HG03095 (cell line): ENCODE results near the gene GPN1.
"Not testable (repeated sequence)": the region's sequence is repeated elsewhere in the genome, so short reads cannot be mapped to it uniquely, and the experiment has no call there.

ENCODE experiments used
- ATAC-seq: cut with Tn5 transposase; IDR thresholded peaks from one replicate; pipeline ENCODE4 v1.9.1; 2021; ENCODE audit warnings: moderate library complexity; ENCODE audit not compliant: unreplicated experiment

Gene GPN1

DNA sequence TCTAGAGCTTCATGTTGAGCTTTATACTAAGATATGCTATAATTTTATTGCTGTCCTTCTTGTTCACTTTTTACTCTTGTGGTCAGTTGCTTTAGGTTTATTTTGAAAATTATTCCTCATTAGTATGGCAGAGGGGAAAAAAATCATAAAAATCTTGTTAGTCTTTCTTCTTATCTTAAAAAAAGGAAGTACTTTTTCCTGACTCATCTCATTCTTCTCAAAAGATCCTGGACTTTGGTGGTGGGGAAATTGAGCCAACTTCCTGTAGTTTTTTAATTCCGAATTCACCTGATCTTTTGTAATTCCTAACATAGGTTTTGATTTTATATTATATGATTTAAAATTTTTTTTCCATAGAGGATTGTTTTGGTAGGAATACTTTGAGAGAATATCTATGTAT lies 38.6 kb downstream of the GPN1 start:
- no peak for ATAC-seq

DNA sequence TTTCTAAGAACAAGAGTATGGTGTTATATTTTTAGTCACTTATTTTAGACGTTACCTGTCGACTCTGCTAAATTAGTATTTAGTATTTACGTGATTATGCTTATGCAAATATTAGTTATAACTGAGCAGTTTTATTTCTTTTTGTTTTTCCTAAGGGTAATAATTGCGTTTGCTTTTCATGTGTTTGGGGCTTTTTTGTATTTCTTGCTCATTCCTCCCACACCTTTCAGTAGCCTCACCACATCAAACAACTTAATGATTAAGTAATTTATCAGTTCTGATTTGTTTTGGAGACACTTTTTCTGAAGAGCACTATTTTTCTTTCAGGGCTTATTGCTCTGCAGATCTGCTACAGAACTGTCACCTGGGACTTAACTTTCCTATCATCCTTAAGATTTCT lies 42.4 kb downstream of the GPN1 start:
- no peak for ATAC-seq

GRCh38 chr2:27672723-27673486 lies 44.1 kb downstream of the GPN1 start:
- ATAC-seq = no peak

DNA sequence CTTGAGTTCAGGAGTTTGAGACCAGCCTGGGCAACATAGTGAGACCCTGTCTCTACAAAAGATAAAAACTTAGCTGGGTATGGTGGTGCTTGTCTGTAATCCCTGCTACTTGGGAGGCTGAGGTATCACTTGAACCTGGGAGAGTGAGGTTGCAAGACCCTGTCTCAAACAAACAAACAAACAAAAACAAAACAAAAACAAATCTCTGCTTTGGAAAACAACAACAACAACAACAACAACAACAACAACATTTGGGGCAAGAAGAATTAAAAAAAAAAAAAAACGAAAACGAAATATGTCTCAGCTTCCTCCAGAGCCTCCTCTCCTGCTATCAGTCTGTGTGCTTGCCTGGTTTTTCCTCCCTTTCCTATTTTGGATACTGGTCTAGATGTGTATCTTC lies 51.7 kb downstream of the GPN1 start:
- no peak for ATAC-seq

- no peak for ATAC-seq
These were observed 53.0 kb downstream of the GPN1 start for GRCh38 chr2:27681841-27682240.

DNA sequence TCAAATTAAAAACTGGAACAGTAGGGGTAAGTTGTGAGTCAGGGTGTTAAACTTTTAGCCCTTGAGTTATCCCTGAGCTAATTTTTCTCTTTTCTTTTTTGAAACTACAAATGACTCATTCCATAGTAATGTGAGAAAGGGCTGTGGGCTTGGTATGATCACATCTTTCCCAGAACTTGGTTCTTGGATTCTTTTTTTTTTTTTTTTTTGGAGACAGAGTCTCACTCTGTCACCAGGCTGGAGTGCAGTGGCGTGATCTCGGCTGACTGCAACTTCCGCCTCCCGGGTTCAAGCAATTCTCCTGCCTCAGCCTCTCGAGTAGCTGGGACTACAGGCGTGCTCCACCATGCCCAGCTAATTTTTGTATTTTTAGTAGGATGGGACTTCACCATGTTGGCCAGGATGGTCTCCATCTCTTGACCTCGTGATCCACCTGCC lies 53.5 kb downstream of the GPN1 start:
- not testable (repeated sequence) for ATAC-seq

GRCh38 chr2:27683390-27684071 lies 54.7 kb downstream of the GPN1 start:
- ATAC-seq = peak; percentile 59

DNA sequence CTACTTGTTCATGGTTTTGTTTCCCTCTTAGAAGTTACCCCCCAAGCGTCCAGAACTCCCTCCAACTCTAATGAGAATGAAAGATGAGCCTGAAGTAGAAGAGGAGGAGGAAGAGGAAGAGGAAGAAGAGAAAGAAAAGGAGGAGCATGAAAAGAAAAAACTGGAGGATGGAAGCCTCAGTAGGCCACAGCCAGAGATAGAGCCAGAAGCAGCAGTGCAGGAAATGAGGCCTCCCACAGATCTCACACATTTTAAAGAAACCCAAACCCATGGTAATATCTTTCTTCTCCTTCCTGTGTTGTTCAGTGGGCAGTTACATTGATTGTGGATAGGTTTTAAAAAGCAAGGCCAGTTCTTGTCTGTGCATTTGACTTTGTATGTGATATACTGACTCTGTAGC lies 56.2 kb downstream of the GPN1 start:
- ATAC-seq = not testable (repeated sequence)

- ATAC-seq = no peak
These were observed 56.7 kb downstream of the GPN1 start for GRCh38 chr2:27685577-27685976.

GRCh38 chr2:27687232-27687631 lies 58.4 kb downstream of the GPN1 start:
- ATAC-seq = no peak

DNA sequence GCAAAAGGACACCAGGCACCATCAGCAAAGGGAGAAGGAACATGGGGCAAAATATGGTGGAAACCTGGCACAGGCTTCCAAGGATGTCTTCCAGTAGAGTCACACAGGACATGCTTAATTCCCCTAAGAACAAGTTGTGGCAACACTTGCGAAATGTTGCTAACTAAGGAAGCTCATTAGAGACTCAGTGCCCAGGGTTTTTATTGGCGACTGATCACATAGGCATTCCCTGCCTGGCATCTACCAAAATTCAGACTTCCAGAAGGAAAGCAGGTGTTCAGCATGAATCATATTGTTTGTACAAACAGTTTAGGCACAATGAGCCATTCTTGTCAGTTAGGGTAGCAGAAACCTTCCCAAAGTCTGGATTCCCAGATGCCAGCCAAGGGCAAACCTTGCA lies 60.6 kb downstream of the GPN1 start:
- no peak for ATAC-seq

DNA sequence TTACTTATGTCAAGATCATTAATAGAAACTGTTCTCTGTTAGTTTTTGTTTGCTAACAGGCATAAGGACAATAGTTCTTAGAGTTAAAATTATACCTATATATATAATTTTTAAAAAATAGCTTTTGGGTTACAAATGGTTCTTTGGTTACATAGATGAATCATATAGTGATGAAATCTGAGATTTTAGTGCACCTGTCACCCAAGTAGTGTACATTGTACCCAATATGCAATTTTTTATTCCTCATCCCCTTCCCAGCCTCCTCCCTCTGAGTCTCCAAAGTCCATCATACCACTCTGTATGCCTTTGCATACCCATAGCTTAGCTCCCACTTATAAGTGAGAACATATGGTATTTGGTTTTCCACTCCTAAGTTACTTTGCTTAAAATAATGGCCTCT lies 61.2 kb downstream of the GPN1 start:
- no peak for ATAC-seq

- no peak for ATAC-seq
These were observed 68.8 kb downstream of the GPN1 start for GRCh38 chr2:27697660-27698059.
